ENCODE results near the gene KCNJ15. TPM values are rescaled to one million over a fixed set of nuclear protein-coding genes. Genes with fewer than 3 reads are reported as not detected.

KCNJ15 gene
- 0.33 and 1.1 TPM in 2 replicates for total RNA-seq

DNA sequence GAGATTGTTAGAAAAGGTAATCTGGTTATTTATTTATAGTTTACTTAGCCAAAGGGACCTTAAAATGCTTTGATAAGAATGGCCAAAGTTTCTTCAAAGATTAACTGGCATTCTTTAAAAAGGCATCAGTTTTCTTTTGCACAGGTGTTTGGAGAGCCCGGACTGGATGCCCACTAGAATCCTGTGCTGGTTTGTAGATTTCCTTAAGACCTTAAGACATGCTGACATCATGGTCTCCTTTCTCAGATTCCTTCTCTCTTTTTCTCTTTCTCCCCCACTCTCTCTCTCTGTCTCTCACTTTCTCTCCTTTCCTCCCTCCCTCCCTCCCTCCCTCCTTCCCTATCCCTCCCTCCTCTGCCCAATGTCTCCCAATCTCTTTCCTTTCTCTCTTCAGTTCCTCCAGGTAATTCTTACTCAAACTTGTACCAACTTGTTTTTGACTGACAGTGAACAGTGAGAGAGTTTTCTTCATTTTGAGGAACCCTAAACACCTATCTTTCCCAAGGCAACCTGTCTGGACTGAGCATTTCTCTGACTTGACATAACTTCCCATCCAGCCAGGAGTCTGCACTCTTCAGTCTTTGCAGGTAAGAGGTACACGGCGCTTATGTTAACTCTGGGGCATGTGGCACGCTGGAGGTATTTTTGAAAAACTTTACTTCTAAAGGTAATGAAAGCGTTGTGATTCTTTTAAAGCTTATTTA is at the start of gene KCNJ15:
TSS of gene KCNJ15 (plus strand) at position 393 of the 704 bp plus-strand sequence. CDS start 42,271 bp downstream, outside the sequence.

Other genes with a start within 250 kb of the KCNJ15 start
- 153 and 170 TPM in 2 replicates for gene ERG, start 241.5 kb downstream of the KCNJ15 start, total RNA-seq

All from vein endothelial cell (primary cell).